ENCODE results near the gene MAPK8IP1. TPM values are rescaled to one million over a fixed set of nuclear protein-coding genes. Genes with fewer than 3 reads are reported as not detected.

MAPK8IP1 gene
- polyA plus RNA-seq, 1 experiment, result 8.7 TPM

DNA sequence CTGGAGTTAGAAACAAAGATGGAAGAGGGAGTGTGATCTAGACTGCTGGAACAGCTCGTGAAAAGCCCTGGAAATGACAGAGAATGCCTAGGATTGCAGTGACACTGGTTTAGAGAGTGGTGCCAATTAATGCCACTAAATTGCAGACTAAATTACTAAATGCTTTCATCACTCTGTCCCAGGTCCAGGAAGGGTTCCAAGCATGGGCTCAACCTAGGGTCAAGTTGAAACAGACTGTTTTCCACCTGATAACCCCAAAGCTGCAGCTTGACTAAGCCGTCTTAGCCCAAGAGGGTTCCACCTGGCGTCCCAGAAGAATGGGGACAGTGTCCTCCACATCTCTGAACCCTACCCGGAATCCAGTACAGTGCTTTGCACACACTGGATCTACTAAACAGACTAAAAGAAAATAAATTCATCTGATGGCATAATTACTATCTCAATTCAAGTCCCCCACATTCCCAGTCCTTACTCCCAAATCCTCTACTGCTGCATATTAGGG lies 39.2 kb upstream of the MAPK8IP1 start:
- Histone ChIP-seq H3K27me3 (ENCODE audit: control insufficient read depth, insufficient read depth, low read length) (no peaks in the 10 kb centered on the region), H3K4me3 (ENCODE audit: low read depth, low read length) (no peak overlapping the region), H3K36me3 (ENCODE audit: control insufficient read depth, insufficient read depth, low read length) (no peaks in the 10 kb centered on the region)
- ChIA-PET POLR2A (interaction anchor here (1.0 to 1.4 kb wide), 2 partner anchors 12 to 14 kb away, joined by 4 read pairs; no protein-coding TSS in a partner anchor), CTCF (interaction anchor here (1.0 to 2.6 kb wide), 8 partner anchors 10 to 74 kb away, joined by 3 to 11 read pairs (median 4); partner anchors contain the start of gene SLC35C1)
- TF ChIP-seq, protein P1, sequence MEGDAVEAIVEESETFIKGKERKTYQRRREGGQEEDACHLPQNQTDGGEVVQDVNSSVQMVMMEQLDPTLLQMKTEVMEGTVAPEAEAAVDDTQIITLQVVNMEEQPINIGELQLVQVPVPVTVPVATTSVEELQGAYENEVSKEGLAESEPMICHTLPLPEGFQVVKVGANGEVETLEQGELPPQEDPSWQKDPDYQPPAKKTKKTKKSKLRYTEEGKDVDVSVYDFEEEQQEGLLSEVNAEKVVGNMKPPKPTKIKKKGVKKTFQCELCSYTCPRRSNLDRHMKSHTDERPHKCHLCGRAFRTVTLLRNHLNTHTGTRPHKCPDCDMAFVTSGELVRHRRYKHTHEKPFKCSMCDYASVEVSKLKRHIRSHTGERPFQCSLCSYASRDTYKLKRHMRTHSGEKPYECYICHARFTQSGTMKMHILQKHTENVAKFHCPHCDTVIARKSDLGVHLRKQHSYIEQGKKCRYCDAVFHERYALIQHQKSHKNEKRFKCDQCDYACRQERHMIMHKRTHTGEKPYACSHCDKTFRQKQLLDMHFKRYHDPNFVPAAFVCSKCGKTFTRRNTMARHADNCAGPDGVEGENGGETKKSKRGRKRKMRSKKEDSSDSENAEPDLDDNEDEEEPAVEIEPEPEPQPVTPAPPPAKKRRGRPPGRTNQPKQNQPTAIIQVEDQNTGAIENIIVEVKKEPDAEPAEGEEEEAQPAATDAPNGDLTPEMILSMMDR (IDR thresholded peaks at IDR 0.05; ENCODE audit: insufficient read depth, low read depth, low read length), result no peak
- DNase-seq (ENCODE audit: low read depth), result no peak

DNA sequence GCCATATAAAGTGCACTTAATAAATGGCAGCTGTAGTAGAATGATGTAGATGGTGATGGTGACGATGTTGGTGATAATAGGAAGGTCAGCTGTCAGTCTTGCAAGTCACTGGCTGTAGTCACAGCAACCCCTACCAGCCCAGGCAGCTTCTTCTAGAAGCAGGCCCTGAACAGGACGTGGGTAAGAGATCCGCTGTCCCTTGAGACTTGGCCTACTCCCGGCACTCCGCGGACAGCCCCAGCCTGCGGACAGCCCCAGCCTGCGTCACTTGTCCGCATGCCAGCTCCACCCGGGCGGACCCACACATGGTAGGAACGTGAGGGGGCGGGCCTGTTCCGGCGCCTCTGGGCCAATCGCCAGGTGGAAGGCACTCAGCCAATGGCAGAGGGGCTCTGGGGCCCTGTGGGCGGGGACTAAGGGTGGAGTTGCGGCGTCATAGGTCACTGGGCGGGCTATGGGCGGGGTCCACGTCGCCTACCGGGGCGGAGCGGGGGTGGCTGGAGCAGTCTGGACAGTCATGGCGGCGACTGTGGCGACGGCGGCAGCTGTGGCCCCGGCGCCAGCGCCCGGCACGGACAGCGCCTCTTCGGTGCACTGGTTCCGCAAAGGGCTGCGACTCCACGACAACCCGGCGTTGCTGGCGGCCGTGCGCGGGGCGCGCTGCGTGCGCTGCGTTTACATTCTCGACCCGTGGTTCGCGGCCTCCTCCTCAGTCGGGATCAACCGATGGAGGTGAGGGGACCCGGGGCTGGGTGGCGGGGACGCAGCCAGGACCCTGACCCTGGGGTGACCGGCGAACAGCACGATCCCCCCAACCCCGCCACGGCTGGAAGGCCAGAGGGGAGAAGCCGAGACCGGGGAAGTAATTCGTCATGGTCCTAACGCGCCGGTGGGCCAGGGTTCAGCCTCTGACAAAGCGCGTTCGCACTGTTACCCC lies 38.2 kb upstream of the MAPK8IP1 start, which contains the start of gene CRY2:
TSS of gene CRY2 (plus strand) at position 502 of the 937 bp plus-strand sequence. CDS start at position 518, 16 bp downstream.
- ChIA-PET CTCF (interaction anchor here (0.5 to 2.6 kb wide), 10 partner anchors 8 to 192 kb away, joined by 3 to 11 read pairs (median 4); partner anchors contain the start of gene SLC35C1), POLR2A (interaction anchor here (0.7 to 1.4 kb wide), 3 partner anchors 11 to 14 kb away, joined by 4 to 9 read pairs (median 4); no protein-coding TSS in a partner anchor)
- H3K27me3 ChIP-seq (ENCODE audit: control insufficient read depth, insufficient read depth, low read length), result no peaks in the 10 kb centered on the region
- TF ChIP-seq, protein P1 (IDR thresholded peaks at IDR 0.05; ENCODE audit: insufficient read depth, low read depth, low read length), result no peak
- peak; percentile 81 for DNase-seq (ENCODE audit: low read depth)
- peak within 1 kb of the TSS; percentile 93 for H3K4me3 ChIP-seq (ENCODE audit: low read depth, low read length)
- H3K36me3 ChIP-seq (ENCODE audit: control insufficient read depth, insufficient read depth, low read length), result no peaks in the 10 kb centered on the region

DNA sequence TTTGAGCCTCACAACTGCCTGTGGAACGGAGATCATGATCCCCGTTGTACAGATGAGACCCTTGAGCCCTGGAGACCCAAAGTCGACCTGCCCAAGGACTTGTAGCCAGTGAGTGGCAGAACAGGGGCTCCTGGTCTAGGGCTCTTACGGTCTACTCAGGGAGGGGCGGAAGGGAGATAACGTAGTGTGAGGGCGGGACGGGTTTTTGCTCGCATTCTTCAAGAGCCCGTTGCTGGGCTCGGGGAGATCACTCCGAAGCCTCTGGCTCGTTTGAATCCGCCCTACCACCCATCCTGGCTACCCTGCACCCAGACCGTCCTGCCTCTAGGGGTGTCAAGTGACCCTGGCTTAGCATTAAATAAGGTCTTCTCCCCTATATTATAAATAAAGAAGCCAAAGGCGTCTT lies 37.5 kb upstream of the MAPK8IP1 start:
- Histone ChIP-seq H3K36me3 (ENCODE audit: control insufficient read depth, insufficient read depth, low read length) (no peaks in the 10 kb centered on the region), H3K27me3 (ENCODE audit: control insufficient read depth, insufficient read depth, low read length) (no peaks in the 10 kb centered on the region), H3K4me3 (ENCODE audit: low read depth, low read length) (peak overlapping the region; percentile 93)
- ChIA-PET POLR2A (no interaction called here), CTCF (interaction anchor here (1.2 to 1.5 kb wide), 2 partner anchors 30 to 51 kb away, joined by 3 to 4 read pairs; no protein-coding TSS in a partner anchor)
- DNase-seq (ENCODE audit: low read depth), result no peak
- TF ChIP-seq, protein P1 (IDR thresholded peaks at IDR 0.05; ENCODE audit: insufficient read depth, low read depth, low read length), result peak; percentile 36

DNA sequence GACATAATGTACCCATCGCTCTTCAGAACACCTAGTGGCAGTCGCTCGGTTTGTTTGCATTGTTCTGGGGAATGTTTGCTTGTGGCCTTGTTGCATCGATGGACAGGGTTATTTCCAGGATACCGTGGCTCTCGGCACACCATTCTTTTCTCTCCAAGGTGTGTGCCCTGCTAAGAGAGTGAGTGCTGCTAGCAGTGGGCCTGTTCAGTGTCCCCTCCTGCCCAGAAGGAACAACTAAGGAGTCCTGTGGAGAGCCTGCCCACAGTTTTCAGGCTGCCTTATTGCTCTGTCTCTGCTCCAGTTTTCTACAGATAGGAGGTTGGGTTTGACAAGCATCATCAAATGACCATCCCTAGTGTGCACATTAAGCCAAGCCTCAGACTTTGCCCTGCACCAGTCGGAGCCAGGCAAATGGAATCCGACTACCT lies 36.8 kb upstream of the MAPK8IP1 start:
- CTCF ChIA-PET, result no interaction called here
- Histone ChIP-seq H3K36me3 (ENCODE audit: control insufficient read depth, insufficient read depth, low read length) (no peaks in the 10 kb centered on the region), H3K27me3 (ENCODE audit: control insufficient read depth, insufficient read depth, low read length) (no peaks in the 10 kb centered on the region), H3K4me3 (ENCODE audit: low read depth, low read length) (peak overlapping the region; percentile 93)
- TF ChIP-seq, protein P1 (IDR thresholded peaks at IDR 0.05; ENCODE audit: insufficient read depth, low read depth, low read length), result no peak
- DNase-seq (ENCODE audit: low read depth), result no peak
- POLR2A ChIA-PET, result no interaction called here

DNA sequence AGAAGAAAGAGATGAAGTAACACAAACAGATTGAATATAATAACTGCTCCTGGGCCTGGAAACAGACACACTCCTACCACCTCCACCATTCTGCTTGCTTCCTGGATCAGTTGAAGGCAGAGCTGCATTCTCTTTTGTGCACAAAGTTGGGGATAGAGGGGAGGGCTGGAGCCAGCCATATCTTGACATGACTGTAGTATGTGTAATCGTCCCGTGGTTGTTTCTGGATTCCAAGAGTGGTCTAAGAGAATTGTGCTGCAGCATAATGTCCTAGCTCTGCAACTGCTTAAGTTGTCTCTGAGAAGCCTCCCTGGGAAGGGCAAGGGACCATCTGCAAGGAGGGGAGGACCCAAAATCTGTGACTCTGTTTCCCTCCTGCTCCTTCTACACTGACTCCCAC lies 35.0 kb upstream of the MAPK8IP1 start:
- ChIA-PET CTCF (interaction anchor here (0.6 to 1.0 kb wide), 2 partner anchors 9 to 79 kb away, joined by 3 to 6 read pairs; no protein-coding TSS in a partner anchor), POLR2A (interaction anchor here (0.7 kb wide), 1 partner anchor 22 kb away, joined by 3 read pairs; no protein-coding TSS in a partner anchor)
- TF ChIP-seq, protein P1 (IDR thresholded peaks at IDR 0.05; ENCODE audit: insufficient read depth, low read depth, low read length), result no peak
- H3K4me3 ChIP-seq (ENCODE audit: low read depth, low read length), result no peak overlapping the region
- no peaks in the 10 kb centered on the region for H3K36me3 ChIP-seq (ENCODE audit: control insufficient read depth, insufficient read depth, low read length)
- DNase-seq (ENCODE audit: low read depth), result no peak
- no peaks in the 10 kb centered on the region for H3K27me3 ChIP-seq (ENCODE audit: control insufficient read depth, insufficient read depth, low read length)
